D721Med (cell line): ENCODE measurements around the gene SLC17A7.
"Not testable (repeated sequence)": the region's sequence is repeated elsewhere in the genome, so short reads cannot be mapped to it uniquely, and the experiment has no call there.

Experiments
- DNase-seq: peaks from one replicate; pipeline ENCODE4 v3.0.0; 2011; ENCODE audit warnings: low spot score; ENCODE audit not compliant: insufficient read length
- FAIRE-seq: peaks from 2 replicates; lab custom pipeline; 2011; peaks lifted over from hg19 to GRCh38; lab: Jason Lieb, UNC
- CTCF ChIP-seq: IDR thresholded peaks from 2 replicates; pipeline ENCODE4 v1.5.1; 2012; ENCODE audit warnings: mild to moderate bottlenecking, control low read depth; ENCODE audit not compliant: insufficient read depth; ENCODE audit errors: missing control alignments

Gene SLC17A7

GRCh38 chr19:49475191-49475917 lies 34.0 kb upstream of the SLC17A7 start:
- no peak for DNase-seq
- no peak for FAIRE-seq
- no peak for TF ChIP-seq CTCF

- FAIRE-seq (no peak), DNase-seq (no peak)
- TF ChIP-seq CTCF = no peak
Observed at GRCh38 chr19:49474542-49474924, 33.2 kb upstream of the SLC17A7 start.

GRCh38 chr19:49473868-49474541 lies 32.7 kb upstream of the SLC17A7 start, which contains the start of gene FLT3LG:
TSS of gene FLT3LG (plus strand) at chr19:49474215. CDS start at chr19:49474640, 425 bp downstream.
- peak; percentile 81 for DNase-seq
- FAIRE-seq = no peak
- TF ChIP-seq CTCF = peak; percentile 67

GRCh38 chr19:49473501-49473867 lies 32.2 kb upstream of the SLC17A7 start:
- not testable (repeated sequence) for DNase-seq, FAIRE-seq

GRCh38 chr19:49472936-49473335 lies 31.6 kb upstream of the SLC17A7 start:
- FAIRE-seq = no peak
- TF ChIP-seq CTCF = no peak
- DNase-seq = no peak

GRCh38 chr19:49470615-49470978 lies 29.3 kb upstream of the SLC17A7 start:
- TF ChIP-seq CTCF = no peak
- FAIRE-seq (no peak), DNase-seq (no peak)

GRCh38 chr19:49469828-49470614 lies 28.7 kb upstream of the SLC17A7 start:
- FAIRE-seq = no peak
- peak; percentile 3 for TF ChIP-seq CTCF
- no peak for DNase-seq
